NCI-H146 treated with DMSO at 0.1 percent for 48 hours (cell line): ENCODE results near the gene NFYA.
A peak's percentile ranks its signal among the peaks of the same experiment; 100 is the strongest.

Source experiments
- DNase-seq: peaks from one replicate; lab custom pipeline; 2025; ENCODE audit not compliant: unreplicated experiment; lab: John Stamatoyannopoulos, UW

Gene NFYA

GRCh38 chr6:41046084-41046483, 26.7 kb upstream of the NFYA start:
- no peak for DNase-seq

GRCh38 chr6:41047306-41047705, 25.5 kb upstream of the NFYA start:
- DNase-seq = no peak

DNA sequence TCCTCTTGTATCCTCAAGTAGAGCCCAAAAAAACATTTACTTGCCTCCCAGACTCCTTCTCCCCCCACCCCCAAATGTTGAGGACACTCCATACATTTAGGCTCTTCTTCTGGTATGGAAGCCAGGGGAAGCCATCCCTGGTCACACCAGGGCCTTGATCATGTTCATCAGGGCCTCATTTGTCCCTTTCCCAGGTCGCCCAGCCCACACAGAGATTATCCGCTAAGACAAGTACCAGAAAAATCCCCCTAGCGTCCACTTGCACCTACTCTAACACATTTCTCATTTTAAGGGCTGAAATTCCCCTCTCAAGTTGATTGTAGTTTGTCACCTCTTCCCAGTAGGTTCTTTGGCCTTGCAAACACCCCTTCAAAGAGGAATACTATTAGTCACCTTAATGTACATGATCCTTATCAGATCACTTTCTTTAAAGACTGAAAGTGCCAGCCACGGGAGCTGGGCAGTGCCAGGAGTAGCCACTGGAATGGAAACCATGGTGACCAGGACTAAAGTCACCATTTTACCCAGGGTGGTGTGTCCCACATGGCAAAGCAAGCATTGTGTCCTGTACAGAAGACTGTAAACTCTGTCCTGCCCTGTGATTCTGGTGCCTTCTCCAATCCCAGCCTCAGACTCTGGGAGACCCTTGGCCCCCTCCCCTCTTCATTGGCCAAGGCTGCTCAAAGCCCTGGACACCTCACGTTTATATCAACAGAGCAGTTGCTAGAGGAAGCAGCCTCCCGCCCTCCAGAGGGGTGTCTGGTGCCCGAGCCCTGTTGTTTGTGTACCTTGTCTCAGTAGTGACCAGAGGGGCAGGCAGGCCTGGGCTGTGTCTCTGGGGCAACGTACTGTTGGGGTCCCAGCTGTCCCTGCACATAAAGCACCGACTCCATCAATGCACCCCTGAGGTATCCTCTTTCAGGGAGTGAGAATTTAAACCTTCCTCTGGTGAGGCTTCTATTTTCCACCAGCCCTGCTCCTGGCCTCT, 24.7 kb upstream of the NFYA start:
- no peak for DNase-seq

GRCh38 chr6:41049521-41049920, 23.3 kb upstream of the NFYA start:
- no peak for DNase-seq

DNA sequence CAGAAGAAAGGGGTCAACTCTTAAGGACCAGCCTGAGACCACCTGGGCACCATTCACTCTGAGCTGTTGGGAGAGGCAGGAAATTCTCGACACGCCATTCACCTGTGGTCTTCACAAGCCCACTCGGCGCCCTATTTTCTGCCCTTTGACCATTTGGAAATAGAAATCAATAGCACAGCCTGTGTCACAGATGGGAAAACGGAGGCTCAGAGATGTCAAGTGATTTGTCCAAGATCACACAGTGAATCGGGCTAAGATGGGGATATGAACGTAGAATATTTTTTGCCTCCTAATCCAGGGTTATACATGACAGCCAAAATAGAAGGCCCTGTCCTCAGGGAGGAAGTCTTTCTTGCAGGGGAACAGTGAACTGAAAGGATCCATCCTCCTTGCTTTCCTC, 22.8 kb upstream of the NFYA start:
- no peak for DNase-seq

DNA sequence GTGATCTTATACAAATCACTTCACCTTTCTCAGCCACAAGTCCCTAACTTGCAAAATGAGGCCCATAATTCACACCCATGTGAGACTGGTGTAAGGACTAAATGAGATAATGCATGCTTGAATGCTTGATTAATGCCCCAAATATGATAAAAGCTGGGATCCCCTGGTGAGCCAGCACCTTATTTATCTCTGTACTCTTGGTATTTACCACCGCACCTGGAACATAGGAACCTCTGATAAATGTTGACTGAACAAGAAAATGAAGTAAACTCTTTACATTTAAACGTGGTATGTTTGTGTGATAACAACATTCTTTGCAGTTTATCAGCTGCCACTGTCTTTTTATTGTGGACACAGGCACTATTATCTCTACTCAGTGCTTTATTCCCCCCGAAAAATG, 22.2 kb upstream of the NFYA start:
- DNase-seq = no peak

DNA sequence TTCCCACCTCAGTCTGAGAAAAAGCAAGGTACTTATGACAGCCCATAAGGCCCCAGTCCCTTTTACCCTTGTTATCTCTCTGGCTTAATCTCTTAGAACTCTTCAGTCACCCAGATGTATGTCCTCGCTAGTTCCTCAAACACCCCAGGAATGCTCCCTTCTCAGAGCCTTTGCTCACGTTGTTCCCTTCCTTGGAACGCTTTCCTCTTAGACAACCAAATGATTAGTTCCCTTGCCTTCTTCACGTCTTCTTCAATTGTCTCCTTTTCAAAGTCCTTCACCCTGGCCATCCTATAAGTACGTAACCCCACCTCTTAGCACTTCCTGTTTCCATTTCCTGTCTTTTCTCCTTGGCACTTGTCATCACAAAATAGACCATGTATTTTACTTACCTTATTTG, 20.9 kb upstream of the NFYA start:
- peak; percentile 75 for DNase-seq

DNA sequence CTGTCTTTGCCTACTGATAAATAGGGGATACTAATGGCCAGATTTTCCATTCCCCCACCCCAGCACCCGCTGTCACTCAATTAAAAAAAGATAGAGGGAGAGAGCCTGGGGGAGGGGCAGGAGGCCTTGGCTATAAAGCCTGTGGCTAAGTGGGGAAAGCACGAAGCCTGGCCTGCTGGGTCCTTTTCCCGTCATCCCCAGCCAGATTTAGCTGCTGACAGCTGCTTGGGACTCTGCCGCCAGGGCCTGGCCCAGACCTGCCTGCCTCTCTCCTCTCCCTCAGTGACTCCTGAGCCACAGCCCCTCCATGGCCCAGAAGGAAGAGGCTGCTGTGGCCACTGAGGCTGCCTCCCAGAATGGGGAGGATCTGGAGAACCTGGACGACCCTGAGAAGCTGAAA, 19.7 kb upstream of the NFYA start, which contains the start of gene APOBEC2:
Gene APOBEC2 (plus strand): TSS at position 162 of the 400 bp plus-strand sequence. CDS start 146 bp downstream, at position 308.
- no peak for DNase-seq

DNA sequence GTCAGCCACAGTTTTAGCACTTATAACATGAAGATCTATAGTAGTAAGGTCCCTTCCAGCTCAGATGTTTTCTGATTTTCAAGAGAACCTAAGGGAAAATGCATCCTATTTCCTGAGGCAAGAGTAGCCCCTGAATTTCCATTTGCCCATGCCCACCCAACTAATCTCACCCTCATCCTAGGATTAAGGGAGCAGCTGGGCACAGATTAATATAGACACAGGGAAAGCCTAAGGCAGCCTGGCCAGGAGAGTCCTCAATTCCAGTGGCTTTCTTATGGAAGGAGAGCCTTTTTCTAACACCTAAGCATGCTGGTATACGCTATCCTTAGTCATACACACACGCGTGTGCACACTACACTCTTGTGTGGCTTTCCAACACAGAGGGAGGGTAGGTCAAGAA, 18.3 kb upstream of the NFYA start:
- DNase-seq = no peak

- no peak for DNase-seq
These were observed 17.6 kb upstream of the NFYA start for GRCh38 chr6:41055149-41055548.

GRCh38 chr6:41056768-41057490, 15.8 kb upstream of the NFYA start:
- no peak for DNase-seq

DNA sequence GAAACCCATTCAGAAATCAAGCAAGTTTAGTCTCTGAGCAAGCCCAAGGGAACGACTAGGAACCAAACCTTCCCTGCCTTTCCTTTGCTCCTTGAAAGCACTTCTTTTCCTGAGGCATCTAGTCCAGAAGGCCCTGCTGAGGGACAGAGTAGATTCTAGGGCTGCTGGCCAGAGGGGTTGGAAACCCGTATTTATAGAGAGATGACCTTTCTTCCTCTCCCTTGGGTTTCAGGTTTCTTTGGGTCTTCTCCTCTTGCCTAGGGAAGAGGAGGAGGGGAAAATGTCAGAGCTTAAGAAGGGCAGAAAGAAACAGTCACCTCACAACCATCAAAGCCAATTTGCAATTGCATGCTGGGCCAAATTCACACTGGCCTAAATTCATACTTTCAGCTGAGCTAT, 14.0 kb upstream of the NFYA start:
- no peak for DNase-seq

- no peak for DNase-seq
These were observed 13.2 kb upstream of the NFYA start for GRCh38 chr6:41059556-41059955.

DNA sequence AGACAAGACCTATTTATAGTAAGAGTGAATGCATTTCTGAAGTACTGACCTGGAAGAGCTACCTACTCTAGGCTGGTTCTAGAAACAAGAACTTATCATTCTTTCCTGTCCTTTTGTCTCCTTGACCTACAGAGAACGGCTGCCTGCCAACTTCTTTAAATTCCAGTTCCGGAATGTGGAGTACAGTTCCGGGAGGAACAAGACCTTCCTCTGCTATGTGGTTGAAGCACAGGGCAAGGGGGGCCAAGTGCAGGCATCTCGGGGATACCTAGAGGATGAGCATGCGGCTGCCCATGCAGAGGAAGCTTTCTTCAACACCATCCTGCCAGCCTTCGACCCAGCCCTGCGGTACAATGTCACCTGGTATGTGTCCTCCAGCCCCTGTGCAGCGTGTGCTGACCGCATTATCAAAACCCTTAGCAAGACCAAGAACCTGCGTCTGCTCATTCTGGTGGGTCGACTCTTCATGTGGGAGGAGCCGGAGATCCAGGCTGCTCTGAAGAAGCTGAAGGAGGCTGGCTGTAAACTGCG, 11.5 kb upstream of the NFYA start:
- no peak for DNase-seq

DNA sequence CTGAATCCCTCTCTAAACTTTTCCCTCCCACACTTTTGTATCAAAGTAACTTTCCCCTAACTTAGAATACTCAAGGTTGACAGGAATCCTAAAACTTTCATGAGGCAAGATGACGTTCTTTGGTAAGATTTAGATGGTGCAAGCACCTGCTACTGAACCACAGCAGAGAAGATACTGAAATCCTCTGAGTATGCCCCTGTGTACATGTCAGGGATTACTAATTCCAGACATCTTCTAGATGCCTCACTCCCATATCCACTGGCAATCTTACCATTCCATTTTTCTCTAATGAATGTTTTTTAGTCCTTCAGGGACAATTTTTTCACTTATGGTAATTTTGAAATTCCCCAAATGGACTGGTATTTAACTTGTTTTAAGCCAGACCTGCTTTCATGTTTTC, 10.7 kb upstream of the NFYA start:
- no peak for DNase-seq

DNA sequence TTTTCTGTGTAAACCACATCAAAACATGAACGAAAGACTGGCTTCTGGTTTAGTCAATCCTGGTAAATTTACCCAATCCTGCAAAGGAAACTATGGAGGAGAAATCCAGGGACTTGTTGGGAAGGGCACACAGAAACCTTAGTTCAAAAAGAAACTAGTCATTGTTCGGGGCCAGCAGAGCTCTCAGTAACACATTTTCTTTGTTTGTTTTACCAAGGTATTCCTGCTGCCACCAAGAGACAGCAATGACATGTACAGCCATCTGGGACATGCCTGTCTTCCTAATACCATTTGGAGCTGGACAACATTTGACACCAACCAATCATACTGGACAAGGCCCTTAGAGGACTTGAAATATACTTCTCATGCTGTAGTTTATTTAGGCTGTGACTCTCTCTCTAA, 8.9 kb upstream of the NFYA start:
- no peak for DNase-seq

DNA sequence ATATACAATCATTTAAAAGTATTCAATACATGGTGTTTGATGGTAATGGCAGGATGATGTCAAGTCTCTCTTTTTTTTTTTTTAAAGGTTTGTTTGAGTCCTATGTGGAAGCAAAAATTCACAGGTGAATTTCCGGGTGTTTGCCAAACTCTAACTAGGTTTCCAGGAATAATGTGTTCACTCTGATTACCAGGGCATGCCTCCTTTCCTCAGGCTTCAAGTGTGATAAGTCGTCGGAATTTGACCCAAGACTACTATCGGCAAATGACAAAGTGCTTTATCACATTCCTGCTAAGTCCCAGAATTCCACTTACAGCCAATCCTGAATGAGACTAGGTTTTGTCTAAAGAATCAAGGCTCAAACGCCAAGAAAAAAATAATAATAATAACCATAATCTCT, 7.9 kb upstream of the NFYA start:
- no peak for DNase-seq

GRCh38 chr6:41065550-41066026, 7.2 kb upstream of the NFYA start:
- no peak for DNase-seq

GRCh38 chr6:41066867-41067304, 5.9 kb upstream of the NFYA start:
- DNase-seq = peak; percentile 81

- no peak for DNase-seq
These were observed 1.3 kb upstream of the NFYA start for GRCh38 chr6:41071501-41071922.
